ENCODE data around the gene GPI.
"Not testable (repeated sequence)": the region's sequence is repeated elsewhere in the genome, so short reads cannot be mapped to it uniquely, and the experiment has no call there.

GPI gene

GRCh38 chr19:34368338-34368737 is 3.3 kb downstream of the GPI start:
- DNase-seq: no peak

- not testable (repeated sequence) for DNase-seq
Measured at GRCh38 chr19:34369166-34369565, 4.2 kb downstream of the GPI start.

GRCh38 chr19:34370117-34370516 is 5.1 kb downstream of the GPI start:
- DNase-seq: no peak

- DNase-seq: no peak
Measured at GRCh38 chr19:34370983-34371382, 6.0 kb downstream of the GPI start.

DNA sequence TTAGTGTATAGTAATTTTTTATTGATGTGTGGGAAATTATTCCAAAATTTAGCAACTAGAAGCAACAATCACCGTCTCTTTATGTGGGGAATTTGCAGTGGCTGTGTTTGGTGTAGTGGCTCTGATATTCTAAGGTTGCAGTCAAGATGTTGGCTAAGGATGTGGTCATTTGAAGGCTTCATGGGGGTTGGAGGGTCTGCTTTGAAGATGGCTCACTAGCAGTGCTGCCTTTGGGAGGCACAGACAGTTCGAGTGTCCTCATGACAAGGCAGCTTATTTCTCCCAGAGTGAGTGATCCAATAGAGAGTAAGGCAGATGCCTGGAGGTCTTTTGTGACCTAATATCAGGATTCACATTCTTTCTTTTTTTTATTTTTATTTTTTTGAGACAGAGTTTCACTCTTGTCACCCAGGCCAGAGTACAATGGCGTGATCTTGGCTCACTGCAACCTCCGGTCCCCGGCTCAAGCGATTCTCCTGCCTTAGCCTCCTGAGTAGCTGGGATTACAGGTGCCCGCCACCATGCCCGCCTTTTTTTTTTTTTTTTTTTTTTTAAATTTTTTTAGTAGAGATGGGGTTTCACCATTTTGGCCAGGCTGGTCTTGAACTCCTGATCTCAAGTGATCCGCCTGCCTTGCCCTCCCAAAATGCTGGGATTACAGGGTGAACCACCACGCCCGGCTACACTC is 8.7 kb downstream of the GPI start:
- DNase-seq: no peak

GRCh38 chr19:34375598-34375997 is 10.6 kb downstream of the GPI start:
- DNase-seq: no peak

DNA sequence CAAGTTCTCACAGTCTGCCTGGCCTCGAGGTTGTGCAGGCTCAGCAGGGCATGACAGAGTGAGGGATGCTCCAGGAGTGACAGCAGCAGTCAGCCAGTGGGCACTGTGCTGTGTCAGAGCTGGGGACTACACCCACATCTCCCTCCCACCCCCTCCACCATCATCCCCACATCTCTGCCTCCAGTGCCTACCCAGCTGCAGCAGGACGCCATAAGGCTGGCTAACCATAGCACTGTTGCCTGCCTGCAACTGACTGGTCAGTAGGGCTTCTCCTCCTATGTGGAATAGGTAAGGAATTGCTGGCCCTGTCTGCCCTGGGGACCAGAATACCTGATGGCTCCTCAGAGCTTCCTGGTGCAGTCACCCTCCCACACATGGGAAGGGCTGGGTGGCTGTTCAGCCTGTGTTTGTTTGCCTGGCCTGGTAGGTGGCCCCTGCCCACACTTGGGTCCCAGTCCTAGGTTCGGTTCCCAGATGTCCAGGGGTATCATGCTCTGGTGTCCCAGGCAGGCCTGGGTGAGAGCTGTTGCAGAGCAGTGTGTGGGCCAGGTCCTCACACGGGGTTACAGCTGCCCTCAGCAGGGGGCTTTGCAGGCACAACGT is 15.7 kb downstream of the GPI start:
- no peak for DNase-seq

- DNase-seq: no peak
Measured at GRCh38 chr19:34381399-34382251, 16.6 kb downstream of the GPI start.

- DNase-seq: no peak
Measured at GRCh38 chr19:34382471-34382870, 17.5 kb downstream of the GPI start.

DNA sequence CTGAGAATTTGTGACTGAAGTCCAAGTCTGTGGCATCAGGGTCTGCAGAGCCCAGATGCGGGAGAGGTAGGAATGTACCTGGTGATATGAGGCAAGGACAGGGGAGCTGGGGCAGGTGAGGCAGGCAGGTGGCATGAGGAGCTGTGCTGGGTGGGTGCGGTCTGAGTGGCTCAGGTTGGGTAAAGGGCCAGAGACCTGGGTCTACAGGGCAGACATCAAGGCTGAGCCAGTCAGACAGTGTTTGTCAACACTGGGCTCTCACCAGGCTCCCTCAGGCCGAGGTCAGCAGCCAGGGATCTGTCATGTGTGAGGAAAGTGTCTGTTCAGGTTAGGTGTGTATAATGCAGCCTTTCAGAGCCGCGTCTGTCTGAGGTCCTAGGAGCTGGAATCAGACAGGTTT is 18.6 kb downstream of the GPI start:
- no peak for DNase-seq

DNA sequence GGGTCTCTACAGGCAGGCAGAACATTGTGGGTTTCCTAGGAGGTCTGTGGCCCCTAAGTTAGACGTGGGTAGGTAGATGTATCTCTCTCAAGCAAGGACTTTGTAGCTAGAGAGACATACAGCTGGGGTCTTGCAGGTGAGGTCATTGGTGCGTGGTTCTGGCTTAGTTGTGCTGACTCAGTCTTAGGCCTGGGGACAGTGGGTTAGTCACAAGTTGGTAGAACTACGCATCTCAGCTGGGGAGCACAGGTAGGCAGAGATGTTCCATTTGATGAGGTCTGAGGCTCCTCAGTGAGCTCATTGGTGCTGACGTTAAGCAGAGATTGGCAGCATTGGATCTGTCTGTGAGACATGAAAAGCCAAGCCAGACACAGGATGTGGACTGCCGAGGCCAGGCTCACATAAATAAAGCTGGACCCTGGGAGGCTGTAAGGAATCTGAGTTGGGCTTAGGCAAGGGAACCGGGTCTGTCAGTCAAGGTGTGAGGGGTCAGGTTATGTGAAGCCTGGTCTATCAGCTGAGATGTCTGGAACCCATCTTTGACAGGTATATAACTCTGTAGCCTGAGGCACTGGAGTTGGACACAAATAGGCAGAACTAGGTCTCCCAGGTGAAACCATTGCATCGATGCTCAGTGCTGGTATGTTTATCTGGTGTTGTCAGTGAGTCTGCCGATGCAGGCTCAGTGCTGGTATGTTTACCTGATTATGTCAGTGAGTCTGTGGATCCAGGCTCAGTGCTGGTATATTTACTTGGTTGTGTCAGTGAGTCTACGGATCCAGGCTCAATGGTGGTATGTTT is 21.8 kb downstream of the GPI start:
- DNase-seq: no peak

- no peak for DNase-seq
Measured at GRCh38 chr19:34387446-34387810, 22.4 kb downstream of the GPI start.

GRCh38 chr19:34388745-34389144 is 23.7 kb downstream of the GPI start:
- DNase-seq: not testable (repeated sequence)

DNA sequence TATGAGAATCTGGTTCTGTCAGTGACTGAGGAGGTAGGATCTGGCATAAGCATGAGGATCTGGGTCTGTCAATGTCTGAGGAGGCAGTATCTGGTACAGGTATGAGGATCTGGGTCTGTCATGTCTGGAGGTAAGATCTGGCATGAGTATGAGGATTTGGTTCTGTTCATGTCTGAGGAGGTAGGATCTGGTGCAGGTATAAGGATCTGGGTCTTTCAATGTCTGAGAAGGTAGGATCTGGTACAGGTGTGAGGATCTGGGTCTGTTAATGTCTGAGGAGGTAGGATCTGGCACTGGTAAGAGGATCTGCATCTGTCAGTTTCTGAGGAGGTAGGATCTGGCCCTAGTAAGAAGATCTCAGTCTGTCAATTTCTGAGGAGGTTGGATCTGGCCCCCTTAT is 26.8 kb downstream of the GPI start:
- DNase-seq: no peak

- DNase-seq: no peak
Measured at GRCh38 chr19:34393031-34393430, 28.0 kb downstream of the GPI start.

DNA sequence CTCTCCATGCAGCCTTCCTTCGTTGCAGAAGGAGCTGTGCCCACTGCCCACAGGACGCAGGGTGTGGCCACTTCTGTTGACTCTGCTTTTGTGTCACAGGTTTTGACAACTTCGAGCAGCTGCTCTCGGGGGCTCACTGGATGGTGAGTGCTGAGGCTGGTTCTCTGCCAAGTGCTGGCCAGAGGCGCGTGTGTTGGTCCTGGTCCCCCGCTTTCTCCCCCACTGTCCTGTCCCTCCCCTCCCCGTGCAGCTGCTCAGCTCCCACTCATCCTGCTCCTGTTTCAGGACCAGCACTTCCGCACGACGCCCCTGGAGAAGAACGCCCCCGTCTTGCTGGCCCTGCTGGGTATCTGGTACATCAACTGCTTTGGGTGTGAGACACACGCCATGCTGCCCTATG is 28.6 kb downstream of the GPI start:
- no peak for DNase-seq

GRCh38 chr19:34397853-34398252 is 32.9 kb downstream of the GPI start:
- DNase-seq: no peak

- DNase-seq: no peak
Measured at GRCh38 chr19:34399886-34400285, 34.9 kb downstream of the GPI start.

DNA sequence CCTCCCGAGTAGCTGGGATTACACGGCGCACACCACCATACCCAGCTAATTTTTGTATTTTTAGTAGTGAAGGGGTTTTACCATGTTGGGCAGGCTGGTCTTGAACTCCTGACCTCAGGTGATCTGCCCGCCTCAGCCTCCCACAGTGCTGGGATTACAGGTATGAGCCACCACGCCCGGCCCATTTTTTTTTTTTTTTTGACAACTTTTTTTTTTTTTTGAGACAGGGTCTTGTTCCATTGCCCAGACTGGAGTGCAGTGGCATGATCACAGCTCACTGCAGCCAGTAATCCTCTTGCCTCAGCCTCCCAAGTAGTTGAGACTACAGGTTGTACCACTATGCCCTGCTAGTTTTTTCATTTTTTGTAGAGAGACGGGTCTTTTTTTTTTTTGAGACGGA is 35.8 kb downstream of the GPI start:
- not testable (repeated sequence) for DNase-seq

GRCh38 chr19:34402074-34402600 is 37.1 kb downstream of the GPI start:
- DNase-seq: no peak

- no peak for DNase-seq
Measured at GRCh38 chr19:34403784-34404108, 38.8 kb downstream of the GPI start.

GRCh38 chr19:34404109-34404909 is 39.3 kb downstream of the GPI start, which contains the start of gene PDCD2L:
TSS of gene PDCD2L (plus strand) at chr19:34404399. CDS start at chr19:34404431, 32 bp downstream.
- peak; percentile 85 for DNase-seq

All from GDM1 (cell line).